HEK293 (cell line): ENCODE data around the gene SUPT5H.

Experiments used
- ELK4 ChIP-seq: IDR thresholded peaks from 2 replicates; pipeline ENCODE4 v1.6.1; 2011; ENCODE audit warnings: mild to moderate bottlenecking, low read depth, low read length, borderline replicate concordance
- GLIS1 ChIP-seq: fragments of 450-650 bp; formaldehyde crosslinking; IDR thresholded peaks from 2 replicates; pipeline ENCODE4 v1.5.1; 2016; ENCODE audit warnings: missing biosample characterization, missing genetic modification characterization
- RBAK ChIP-seq: fragments of 450-650 bp; formaldehyde crosslinking; IDR thresholded peaks from 2 replicates; pipeline ENCODE4 v1.5.1; 2016; ENCODE audit warnings: missing biosample characterization, missing genetic modification characterization
- SP7 ChIP-seq: fragments of 450-650 bp; formaldehyde crosslinking; IDR thresholded peaks from 2 replicates; pipeline ENCODE4 v1.5.1; 2016; ENCODE audit warnings: missing biosample characterization, missing genetic modification characterization
- TCF7L2 ChIP-seq: IDR thresholded peaks from 2 replicates; pipeline ENCODE4 v1.6.1; 2011; ENCODE audit warnings: low read depth, mild to moderate bottlenecking, inconsistent platforms, low read length, moderate library complexity, borderline replicate concordance
- TSHZ1 ChIP-seq: fragments of 450-650 bp; formaldehyde crosslinking; IDR thresholded peaks from 2 replicates; pipeline ENCODE4 v1.5.1; 2016; ENCODE audit warnings: missing biosample characterization, missing genetic modification characterization, borderline replicate concordance
- YY1 ChIP-seq: fragments of 450-650 bp; formaldehyde crosslinking; IDR thresholded peaks from 2 replicates; pipeline ENCODE4 v1.5.1; 2018; ENCODE audit warnings: missing biosample characterization, missing genetic modification characterization
- ZBTB11 ChIP-seq: fragments of 450-650 bp; formaldehyde crosslinking; conservative IDR thresholded peaks from 2 replicates; pipeline ENCODE4 v1.5.1; 2016; ENCODE audit warnings: low read depth, missing biosample characterization, missing genetic modification characterization
- ZFHX2 ChIP-seq: fragments of 450-650 bp; formaldehyde crosslinking; conservative IDR thresholded peaks from 2 replicates; pipeline ENCODE4 v1.5.1; 2016; ENCODE audit warnings: missing biosample characterization, missing genetic modification characterization
- ZFP41 ChIP-seq: fragments of 450-650 bp; formaldehyde crosslinking; IDR thresholded peaks from 2 replicates; pipeline ENCODE4 v1.5.1; 2016; ENCODE audit warnings: missing biosample characterization, missing genetic modification characterization, borderline replicate concordance
- ZNF114 ChIP-seq: fragments of 450-650 bp; formaldehyde crosslinking; IDR thresholded peaks from 2 replicates; pipeline ENCODE4 v1.5.0; 2017; ENCODE audit warnings: missing biosample characterization, missing genetic modification characterization
- ZNF121 ChIP-seq: fragments of 450-650 bp; formaldehyde crosslinking; IDR thresholded peaks from 2 replicates; pipeline ENCODE4 v1.5.1; 2016; ENCODE audit warnings: missing biosample characterization, missing genetic modification characterization
- ZNF132 ChIP-seq: fragments of 450-650 bp; formaldehyde crosslinking; IDR thresholded peaks from 2 replicates; pipeline ENCODE4 v1.5.1; 2017; ENCODE audit warnings: missing biosample characterization, missing genetic modification characterization, borderline replicate concordance
- ZNF138 ChIP-seq: fragments of 450-650 bp; formaldehyde crosslinking; IDR thresholded peaks from 2 replicates; pipeline ENCODE4 v1.5.1; 2016; ENCODE audit warnings: missing biosample characterization, missing genetic modification characterization, borderline replicate concordance
- ZNF174 ChIP-seq: fragments of 450-650 bp; formaldehyde crosslinking; IDR thresholded peaks from 2 replicates; pipeline ENCODE4 v1.5.0; 2017; ENCODE audit warnings: missing biosample characterization, mild to moderate bottlenecking, missing genetic modification characterization
- ZNF211 ChIP-seq: fragments of 450-650 bp; formaldehyde crosslinking; IDR thresholded peaks from 2 replicates; pipeline ENCODE4 v1.5.1; 2016; ENCODE audit warnings: low read depth, missing biosample characterization, missing genetic modification characterization
- ZNF239 ChIP-seq: fragments of 450-650 bp; formaldehyde crosslinking; IDR thresholded peaks from 2 replicates; pipeline ENCODE4 v1.5.1; 2016; ENCODE audit warnings: missing biosample characterization, missing genetic modification characterization
- ZNF26 ChIP-seq: fragments of 450-650 bp; formaldehyde crosslinking; IDR thresholded peaks from 2 replicates; pipeline ENCODE4 v1.5.1; 2016; ENCODE audit warnings: missing biosample characterization, missing genetic modification characterization
- ZNF274 ChIP-seq, 2 experiments: fragments of 200-500 bp in 1 of 2; fragments of 450-650 bp in 1 of 2; sonication (Bioruptor generic) in 1 of 2; formaldehyde crosslinking in 1 of 2; IDR thresholded peaks; 2 replicates each; pipeline versions ENCODE4 v1.5.1 to v1.6.1; 2014 to 2016; ENCODE audit warnings: borderline replicate concordance in 1 of 2, inconsistent platforms in 1 of 2, low read length in 1 of 2, missing biosample characterization in 1 of 2, missing genetic modification characterization in 1 of 2
- ZNF292 ChIP-seq: fragments of 450-650 bp; formaldehyde crosslinking; IDR thresholded peaks from 2 replicates; pipeline ENCODE4 v1.5.1; 2016; ENCODE audit warnings: low read depth, missing biosample characterization, missing genetic modification characterization, borderline replicate concordance
- ZNF341 ChIP-seq: fragments of 450-650 bp; formaldehyde crosslinking; IDR thresholded peaks from 2 replicates; pipeline ENCODE4; 2016; ENCODE audit warnings: low read depth, missing biosample characterization, missing genetic modification characterization
- ZNF350 ChIP-seq: fragments of 450-650 bp; formaldehyde crosslinking; IDR thresholded peaks from 2 replicates; pipeline ENCODE4 v1.5.0; 2017; ENCODE audit warnings: missing biosample characterization, mild to moderate bottlenecking, missing genetic modification characterization
- ZNF423 ChIP-seq: fragments of 450-650 bp; formaldehyde crosslinking; IDR thresholded peaks from 2 replicates; pipeline ENCODE4 v1.5.1; 2016; ENCODE audit warnings: missing biosample characterization, missing genetic modification characterization
- ZNF549 ChIP-seq: fragments of 450-650 bp; IDR thresholded peaks from 2 replicates; pipeline ENCODE4 v1.5.1; 2018; ENCODE audit warnings: missing biosample characterization, missing genetic modification characterization, mild to moderate bottlenecking, inconsistent platforms, moderate library complexity
- ZNF610 ChIP-seq: fragments of 450-650 bp; formaldehyde crosslinking; IDR thresholded peaks from 2 replicates; pipeline ENCODE4 v1.5.1; 2016; ENCODE audit warnings: missing biosample characterization, missing genetic modification characterization, borderline replicate concordance
- ZNF654 ChIP-seq: fragments of 450-650 bp; formaldehyde crosslinking; IDR thresholded peaks from 2 replicates; pipeline ENCODE4 v1.5.1; 2016; ENCODE audit warnings: low read depth, missing biosample characterization, missing genetic modification characterization
- ZNF768 ChIP-seq: fragments of 450-650 bp; formaldehyde crosslinking; IDR thresholded peaks from 2 replicates; pipeline ENCODE4 v1.5.1; 2018; ENCODE audit warnings: missing biosample characterization, mild to moderate bottlenecking, missing genetic modification characterization
- ZNF791 ChIP-seq: fragments of 450-650 bp; formaldehyde crosslinking; IDR thresholded peaks from 2 replicates; pipeline ENCODE4 v1.5.1; 2016; ENCODE audit warnings: missing biosample characterization, missing genetic modification characterization
- ZSCAN16 ChIP-seq: fragments of 450-650 bp; formaldehyde crosslinking; IDR thresholded peaks from 2 replicates; pipeline ENCODE4 v1.5.1; 2016; ENCODE audit warnings: missing biosample characterization, missing genetic modification characterization

The SUPT5H gene

GRCh38 chr19:39403331-39404312, 41.8 kb upstream of the SUPT5H start (continued):
- no peak for TF ChIP-seq ZNF174 (tag by site-specific recombination)
- no peak for TF ChIP-seq ZNF211 (tag by site-specific recombination)
- no peak for TF ChIP-seq ZNF768
- TF ChIP-seq ZNF654: no peak; the same call in 1 of the 2 replicates
- TF ChIP-seq ZNF26 (tag by site-specific recombination): no peak
- peak; percentile 89 for TF ChIP-seq ZSCAN16 (tag by site-specific recombination)
- no peak; the same call in 1 of the 2 replicates for TF ChIP-seq ZBTB11 (tag by site-specific recombination)
- TF ChIP-seq ZNF423 (tag by site-specific recombination): peak; percentile 69
- TF ChIP-seq ZNF274 (IDR thresholded peaks at IDR 0.05; ENCODE audit: low read length): no peak
- no peak for TF ChIP-seq ZNF274 (tag by site-specific recombination; IDR thresholded peaks at IDR 0.05; ENCODE audit: borderline replicate concordance)
- peak; percentile 96 for TF ChIP-seq SP7 (tag by site-specific recombination)
- no peak for TF ChIP-seq YY1 (tag by site-specific recombination)
- no peak for TF ChIP-seq TCF7L2
- TF ChIP-seq ZNF239 (tag by site-specific recombination): no peak
- TF ChIP-seq GLIS1: peak; percentile 89
- TF ChIP-seq ZNF341 (tag by site-specific recombination): peak; percentile 93
- no peak for TF ChIP-seq ZNF121
- no peak for TF ChIP-seq ZNF791 (tag by site-specific recombination)
- TF ChIP-seq ZNF292 (tag by site-specific recombination): no peak
- TF ChIP-seq ZNF549: no peak
- no peak for TF ChIP-seq ZNF350 (tag by site-specific recombination)
- TF ChIP-seq ZNF114: no peak
- TF ChIP-seq ZNF138 (tag by site-specific recombination): no peak
- TF ChIP-seq RBAK (tag by site-specific recombination): peak; percentile 61; the same call in 1 of the 2 replicates
- no peak for TF ChIP-seq ZFP41
- TF ChIP-seq ZFHX2 (tag by site-specific recombination): peak; percentile 78
- no peak for TF ChIP-seq ZNF132 (tag by site-specific recombination)
- TF ChIP-seq ELK4: no peak
- TF ChIP-seq TSHZ1 (tag by site-specific recombination): 0 out of 2 replicates have a peak, but pooled peaks have one; percentile 65
- 0 out of 2 replicates have a peak, but pooled peaks have one; percentile 37 for TF ChIP-seq ZNF610
